GM21825 (cell line): Measurements from ENCODE around the gene BMP4.

Source experiments
- ATAC-seq: cut with Tn5 transposase; IDR thresholded peaks from one replicate; pipeline ENCODE4 v1.9.1; 2021; ENCODE audit warnings: mild to moderate bottlenecking, moderate library complexity; ENCODE audit not compliant: unreplicated experiment

BMP4 gene

DNA sequence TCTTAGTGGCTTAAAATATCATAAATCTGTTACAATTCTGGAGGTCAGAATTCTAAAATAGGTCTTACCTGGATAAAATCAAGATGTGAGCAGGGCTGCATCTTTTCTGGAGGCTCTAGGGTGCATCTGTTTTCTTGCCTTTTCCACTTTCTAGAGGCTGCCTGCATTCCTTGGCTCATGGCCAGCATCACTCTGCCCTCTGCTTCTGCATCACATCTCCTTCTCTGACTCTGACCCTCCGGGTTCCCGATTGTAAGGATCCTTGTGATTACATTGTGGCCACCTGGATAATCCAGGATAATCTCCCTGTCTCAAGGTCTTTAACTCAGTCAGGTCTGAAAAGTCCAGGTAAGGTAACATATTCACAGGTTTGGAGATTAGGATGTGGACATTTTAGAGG is 11.0 kb upstream of the BMP4 start:
- ATAC-seq = no peak

DNA sequence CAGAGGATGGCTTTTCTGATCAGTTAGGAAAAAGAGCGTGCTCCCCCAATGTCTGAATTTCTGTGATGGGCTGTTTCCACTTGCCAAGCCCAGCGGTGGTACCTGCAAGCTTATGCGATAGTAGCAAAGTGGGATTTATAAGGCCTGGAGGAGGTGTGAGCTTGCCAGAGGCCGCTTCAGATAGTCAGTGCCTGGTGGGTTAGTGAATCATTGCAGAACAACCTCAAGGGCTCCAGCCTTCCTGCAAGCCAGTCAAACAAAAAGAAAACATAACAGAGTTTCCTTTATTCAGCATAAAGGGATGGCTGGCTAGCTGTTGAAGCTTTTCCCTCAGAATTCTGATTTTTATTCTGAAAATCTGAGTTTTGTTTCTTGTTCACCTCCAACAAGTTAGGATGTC is 7.6 kb upstream of the BMP4 start:
- no peak for ATAC-seq

DNA sequence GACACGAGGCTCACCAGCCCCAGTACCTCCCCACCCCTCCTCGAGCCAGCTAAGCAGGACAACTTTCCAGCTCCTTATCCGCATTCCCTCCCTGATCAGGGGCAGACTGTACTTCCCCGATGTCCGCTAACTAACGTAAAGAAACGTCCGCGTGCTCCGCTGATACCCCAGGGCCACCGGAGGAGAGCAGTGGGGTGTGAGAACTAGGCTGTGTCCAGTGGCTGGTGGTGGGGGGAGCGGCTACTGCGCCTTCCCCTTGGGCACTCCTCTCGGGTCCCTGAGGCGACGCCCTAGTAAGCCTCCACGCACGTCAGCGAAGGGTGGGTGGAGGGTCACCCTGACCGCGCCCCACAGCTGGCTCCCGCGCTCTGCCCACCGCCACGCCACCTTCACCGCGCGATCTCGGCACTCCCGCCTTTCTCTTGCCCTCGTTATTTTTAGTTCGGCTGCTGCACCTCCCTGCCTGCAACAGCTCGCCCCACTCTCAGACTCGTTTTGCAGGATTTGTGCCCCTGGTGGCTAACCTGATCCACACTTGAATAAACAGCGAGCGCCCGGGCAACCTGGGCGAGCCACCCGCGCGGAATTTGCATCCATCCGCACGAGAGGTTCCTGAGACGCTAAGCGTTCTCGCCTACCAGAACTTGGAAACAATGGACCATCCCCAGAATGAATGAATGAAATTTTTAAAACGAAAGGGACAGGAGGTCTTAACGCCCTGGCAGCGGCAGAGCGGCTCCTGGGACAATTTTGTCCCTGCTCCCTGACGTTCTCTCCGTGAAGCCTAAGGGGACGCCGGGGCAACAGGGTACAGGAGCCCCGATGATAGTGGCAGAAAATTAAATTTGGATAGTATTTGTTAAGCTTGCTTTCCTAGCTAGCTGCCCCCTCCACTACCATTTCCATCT is 6.9 kb upstream of the BMP4 start:
- no peak for ATAC-seq

DNA sequence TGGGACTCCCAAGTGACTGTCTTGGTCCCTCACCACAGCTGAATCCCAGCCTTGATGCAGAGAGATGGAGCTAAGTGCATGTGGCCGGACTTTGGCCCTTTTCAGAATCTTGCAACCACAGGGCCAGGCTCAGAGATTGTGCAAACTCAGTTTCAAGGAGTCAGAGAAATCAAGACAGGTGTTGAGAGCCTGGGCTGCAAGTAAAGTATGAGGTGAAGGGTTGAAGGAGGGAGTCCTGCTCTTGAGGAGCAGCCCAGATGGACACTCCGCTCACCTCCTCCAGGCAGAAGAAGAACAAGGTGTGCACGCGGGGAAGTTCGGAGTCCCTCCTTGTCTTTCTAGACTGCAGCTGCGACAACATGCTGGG is 6.3 kb upstream of the BMP4 start:
- no peak for ATAC-seq

DNA sequence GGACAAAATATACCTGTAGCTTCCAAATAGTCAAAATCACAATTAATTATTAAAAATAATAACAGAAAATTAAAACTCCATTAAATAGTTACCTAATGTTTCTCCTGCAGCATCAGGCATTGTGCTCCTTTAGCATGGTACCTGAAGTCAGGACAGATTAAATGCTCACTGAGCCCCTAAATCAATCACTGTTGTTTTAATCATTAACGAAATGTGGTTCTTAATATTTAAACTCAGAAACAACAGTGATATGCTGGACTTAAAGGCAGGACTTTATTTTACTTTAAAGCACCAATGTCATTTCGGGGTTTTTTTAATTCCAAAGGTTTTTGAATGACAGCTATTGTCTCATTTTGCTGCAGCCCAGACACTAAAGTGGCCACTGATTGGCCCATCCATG is 2.0 kb upstream of the BMP4 start:
- ATAC-seq = no peak

DNA sequence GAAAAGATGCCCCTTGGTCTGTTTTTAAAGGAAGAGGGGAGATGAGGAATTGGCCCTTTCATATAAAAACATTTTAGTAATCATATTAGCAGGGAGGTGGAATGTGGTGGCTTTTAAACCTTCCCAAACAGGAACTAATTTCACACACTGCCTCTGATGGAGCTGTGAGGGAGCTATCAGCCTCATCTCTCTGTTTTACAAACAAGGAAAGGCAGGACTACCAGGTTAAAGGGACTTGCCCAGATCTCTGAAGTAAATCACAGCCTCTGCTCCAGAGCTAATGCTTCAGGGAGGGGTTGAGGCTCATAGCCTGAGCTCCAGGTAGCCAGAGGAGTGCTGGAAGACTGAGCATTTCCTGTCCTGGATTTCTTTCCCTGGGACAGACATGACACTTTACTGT is 1.1 kb upstream of the BMP4 start:
- no peak for ATAC-seq

DNA sequence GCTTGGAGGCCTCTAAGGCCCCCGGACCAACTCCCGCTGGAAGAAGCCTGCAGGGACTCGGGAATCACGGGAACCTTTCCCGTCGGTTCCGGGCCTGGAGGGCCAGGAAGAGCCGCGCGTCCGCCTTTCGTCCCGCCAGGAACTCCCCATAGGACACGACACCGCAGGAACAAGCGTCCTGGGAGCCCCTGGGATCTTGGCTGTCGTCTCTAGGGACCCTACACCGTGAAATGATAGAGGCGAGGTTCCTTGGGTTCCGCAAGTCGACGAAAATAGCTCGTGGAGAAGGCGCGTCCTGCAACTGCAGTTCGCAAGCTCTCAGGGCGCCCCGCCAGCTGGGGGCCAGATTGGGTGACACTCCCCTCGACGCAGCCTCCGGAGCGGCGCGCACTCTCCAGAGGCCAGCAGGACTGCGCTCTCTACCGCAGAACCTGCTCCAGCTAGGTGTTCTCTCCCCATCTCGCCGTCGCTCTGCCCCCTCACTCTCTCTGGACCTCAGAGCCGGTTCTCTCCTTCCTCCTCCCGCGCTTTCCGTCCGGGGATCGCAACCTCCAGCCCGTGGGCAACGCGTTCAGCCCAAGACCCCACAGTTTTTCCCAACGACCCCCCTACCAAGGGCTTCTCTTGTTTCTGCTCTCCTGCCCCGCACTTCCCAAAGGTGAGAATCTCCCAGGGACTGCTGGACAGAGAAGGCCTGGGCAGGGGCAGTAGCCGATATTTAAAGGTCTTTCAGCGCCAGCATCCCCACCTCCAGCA is 776 bp downstream of the BMP4 start:
- no peak for ATAC-seq

DNA sequence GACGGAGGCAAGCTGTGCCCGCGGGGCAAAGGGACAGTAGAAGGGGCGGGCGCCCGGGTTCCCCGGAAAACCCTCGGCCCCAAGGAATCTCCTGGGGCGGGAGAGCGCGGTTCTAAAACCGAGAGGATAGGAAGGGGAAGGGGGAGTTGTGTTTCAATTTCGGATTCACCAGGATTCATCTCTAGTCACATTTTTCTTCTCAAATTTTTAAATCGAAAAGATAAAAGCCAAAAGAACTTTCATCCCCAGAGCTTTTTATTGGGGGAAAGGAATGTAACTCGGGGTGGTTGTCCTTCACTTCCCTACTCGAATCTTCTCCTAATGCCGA is 1.4 kb downstream of the BMP4 start:
- ATAC-seq = no peak

DNA sequence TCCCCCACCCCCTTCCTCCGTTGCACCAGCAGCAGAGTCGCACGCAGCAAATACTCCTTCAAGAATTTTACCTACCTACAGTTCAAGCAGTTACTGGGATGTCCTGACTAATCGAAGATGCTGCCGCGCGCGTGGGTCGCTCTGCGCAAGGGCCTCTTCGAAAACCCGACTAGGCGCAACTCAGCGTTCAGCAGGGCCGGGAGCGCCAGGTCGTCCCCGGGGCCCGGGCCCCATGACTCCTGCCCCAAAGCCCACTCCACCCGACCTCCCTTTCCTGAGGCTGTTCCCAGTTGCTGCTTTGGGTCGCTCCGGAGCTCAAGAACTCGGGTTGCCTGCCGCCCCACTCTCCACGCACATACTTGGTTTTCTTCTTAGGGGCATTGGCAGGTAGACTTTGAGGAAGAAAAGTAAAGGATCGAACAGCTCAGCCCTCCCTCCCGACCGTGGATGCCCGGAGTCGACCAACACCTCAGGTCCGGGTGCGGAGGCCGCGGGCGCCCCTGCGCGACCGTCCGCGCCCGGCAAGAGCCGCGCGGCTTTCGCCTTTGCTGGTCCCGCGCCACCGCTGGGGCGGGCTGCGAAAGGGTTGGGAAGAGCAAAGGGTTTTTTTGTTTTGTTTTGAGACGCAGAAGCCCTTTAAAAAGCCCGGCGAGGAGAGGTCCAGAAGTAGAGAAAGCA is 1.9 kb downstream of the BMP4 start:
- ATAC-seq = no peak

DNA sequence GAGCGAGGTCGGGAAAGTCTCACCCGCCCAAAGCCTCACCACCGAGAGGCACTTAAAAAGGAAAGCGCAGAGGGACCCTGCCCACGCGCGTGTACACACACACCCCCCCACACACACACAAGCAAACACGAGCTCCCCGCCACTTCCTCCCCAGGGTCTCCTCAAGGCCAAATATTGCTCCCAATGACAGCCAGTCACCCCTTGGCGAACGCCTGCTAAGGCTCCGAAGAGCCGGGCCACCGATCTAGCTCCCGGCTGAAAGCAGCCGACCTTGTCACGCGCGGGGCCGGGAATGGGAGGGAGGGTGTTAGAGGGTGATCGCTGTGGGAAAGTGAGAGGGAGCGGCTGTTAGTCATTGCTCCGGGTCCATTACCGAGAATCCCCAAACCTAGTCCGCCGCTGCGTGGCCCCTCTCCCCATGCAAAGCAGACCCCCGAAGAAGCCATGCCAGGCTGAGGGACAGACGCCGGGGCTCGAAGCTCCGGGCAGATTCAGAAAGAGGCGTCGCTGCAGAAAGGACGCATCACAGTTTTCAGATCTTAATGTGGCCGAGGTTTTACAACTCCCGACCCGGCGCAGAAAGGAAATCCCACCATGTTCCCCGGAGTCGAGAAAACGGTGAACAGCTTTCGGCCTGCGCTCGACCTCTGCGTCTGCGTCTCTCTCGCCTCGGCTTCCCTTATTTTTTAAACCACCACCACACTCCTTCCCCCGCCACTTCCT is 2.6 kb downstream of the BMP4 start:
- ATAC-seq = no peak

DNA sequence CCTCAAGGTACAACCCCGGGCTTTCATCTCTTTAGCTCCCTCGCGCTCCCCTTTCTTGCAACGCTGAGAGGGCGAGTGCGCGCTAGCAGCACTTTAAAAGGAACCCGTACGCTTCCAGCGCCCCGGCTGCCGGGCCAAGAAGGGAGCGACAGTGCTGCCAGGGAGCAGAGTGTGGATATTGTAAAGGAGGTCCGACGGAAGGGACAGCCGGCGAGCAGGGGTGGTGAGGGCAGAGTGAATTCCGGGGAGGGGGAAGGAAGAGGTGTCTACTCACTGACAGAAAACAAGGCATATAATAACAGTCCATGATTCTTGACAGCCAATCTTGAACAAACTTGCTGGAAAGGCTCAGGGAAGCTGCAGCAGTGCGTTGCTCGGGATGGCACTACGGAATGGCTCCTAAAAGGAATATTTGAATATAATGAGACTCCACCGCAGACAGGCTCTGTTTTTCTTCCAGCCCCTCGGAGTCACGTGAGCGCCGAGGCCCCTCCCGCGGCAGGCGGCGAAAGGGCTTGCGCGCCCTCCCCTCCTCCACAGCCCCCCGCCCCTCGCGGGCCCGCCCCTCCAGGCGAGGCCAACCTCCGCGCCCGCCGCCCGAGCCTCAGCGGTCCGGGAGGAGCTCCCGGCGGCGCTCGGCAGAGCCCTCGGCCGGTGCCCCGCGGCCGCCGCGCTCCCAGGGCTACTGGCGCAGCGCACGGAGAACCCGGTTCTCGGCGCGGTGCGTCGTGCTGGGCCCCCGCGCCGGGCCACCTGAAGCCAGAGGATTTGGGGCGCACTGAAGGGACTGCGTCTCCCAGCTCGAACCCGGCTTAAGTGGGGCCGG is 3.4 kb downstream of the BMP4 start:
- ATAC-seq = no peak

DNA sequence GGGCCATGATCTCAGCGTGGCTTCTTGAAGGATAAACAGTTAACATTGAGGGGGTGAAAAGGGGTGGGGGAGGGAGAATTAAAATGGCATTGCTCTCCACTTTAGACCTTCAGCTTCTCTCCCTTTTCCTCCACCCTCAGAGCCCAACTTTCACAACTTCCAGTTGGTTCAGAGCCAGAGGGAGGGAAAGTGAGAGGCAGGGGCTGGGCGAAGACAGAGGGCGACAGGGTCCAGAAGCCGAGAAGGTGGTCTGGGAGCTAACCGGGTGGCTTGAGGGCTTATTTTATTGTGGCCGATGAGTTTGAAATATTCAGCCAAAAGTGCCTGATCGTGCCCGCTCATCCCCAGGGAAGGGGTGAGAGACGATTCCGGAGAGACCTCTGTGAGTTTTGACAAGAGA is 4.1 kb downstream of the BMP4 start:
- ATAC-seq = no peak

DNA sequence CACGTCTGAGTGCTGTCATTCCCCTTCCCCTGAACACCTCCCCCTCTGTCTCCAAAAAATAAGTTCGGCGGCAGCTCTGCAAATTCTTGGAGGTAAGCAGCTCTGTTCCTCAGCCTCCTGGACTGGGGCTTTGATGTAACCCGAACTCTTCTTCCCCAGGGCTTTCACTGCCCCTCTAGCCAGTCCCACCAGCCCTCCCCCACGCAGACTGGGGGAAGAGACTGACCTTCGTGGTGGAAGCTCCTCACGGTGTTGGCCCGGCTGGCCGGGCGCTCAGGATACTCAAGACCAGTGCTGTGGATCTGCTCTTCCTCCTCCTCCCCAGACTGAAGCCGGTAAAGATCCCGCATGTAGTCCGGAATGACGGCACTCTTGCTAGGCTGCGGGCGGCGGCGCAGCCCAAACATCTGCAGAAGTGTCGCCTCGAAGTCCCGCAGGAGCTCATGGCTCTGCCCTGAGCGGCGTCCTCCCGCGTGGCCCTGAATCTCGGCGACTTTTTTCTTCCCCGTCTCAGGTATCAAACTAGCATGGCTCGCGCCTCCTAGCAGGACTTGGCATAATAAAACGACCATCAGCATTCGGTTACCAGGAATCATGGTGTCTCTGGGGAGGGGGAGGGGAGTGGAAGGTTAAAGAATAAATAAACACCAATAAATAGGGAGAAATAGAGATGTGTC is 4.9 kb downstream of the BMP4 start:
- no peak for ATAC-seq

DNA sequence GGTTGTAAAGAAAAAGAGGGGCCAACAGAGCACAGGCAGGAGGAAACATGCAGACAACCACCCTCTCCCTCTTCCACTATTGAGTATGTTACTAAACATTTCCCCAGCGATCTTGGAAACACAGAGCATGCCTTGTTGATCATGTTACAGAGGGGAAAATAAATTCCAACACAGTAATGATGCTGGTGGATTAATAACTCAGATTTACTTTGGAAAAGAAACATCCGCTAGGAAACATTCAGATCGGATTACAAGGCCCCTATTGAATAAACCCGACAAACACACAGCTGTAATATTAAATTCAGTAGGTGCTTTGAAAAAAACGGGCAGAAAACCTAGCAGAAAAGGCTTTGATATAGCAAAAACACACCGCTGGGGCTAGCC is 5.4 kb downstream of the BMP4 start:
- ATAC-seq = no peak

DNA sequence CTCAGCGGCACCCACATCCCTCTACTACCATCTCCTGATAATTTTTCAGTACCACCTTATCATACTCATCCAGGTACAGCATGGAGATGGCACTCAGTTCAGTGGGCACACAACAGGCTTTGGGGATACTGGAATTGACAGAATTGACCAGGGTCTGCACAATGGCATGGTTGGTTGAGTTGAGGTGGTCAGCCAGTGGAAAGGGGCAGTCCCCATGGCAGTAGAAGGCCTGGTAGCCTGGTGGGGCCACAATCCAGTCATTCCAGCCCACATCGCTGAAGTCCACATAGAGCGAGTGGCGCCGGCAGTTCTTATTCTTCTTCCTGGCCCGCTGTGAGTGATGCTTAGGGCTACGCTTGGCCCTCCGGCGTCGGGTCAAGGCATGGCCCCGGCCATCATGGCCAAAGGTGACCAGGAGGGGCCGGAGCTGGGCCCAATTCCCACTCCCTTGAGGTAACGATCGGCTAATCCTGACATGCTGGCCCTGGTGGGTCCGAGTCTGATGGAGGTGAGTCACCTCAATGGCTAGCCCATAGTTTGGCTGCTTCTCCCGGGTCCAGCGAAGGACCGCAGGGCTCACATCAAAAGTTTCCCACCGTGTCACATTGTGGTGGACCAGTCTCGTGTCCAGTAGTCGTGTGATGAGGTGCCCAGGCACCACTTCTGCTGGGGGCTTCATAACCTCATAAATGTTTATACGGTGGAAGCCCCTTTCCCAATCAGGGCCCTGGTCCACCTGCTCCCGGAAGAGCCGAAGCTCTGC is 6.4 kb downstream of the BMP4 start:
- no peak for ATAC-seq

DNA sequence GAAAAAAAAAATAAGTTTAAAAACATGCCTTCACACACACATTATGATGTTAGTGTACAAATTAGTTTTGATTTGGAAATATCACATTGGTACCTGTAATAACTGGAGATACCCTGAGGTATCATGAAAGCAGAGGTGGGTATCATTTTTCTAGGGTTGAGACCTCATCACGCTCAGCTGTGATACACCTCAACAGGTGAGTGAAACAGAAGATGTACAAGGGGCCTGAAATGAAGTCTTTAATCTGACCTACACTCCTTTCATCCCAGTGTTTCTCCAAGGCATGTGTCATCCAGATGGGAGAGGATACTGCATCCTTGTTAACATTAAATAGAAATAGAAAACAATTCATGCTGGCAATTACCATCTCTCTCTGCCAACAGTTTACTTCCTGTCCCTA is 7.4 kb downstream of the BMP4 start:
- ATAC-seq = no peak

DNA sequence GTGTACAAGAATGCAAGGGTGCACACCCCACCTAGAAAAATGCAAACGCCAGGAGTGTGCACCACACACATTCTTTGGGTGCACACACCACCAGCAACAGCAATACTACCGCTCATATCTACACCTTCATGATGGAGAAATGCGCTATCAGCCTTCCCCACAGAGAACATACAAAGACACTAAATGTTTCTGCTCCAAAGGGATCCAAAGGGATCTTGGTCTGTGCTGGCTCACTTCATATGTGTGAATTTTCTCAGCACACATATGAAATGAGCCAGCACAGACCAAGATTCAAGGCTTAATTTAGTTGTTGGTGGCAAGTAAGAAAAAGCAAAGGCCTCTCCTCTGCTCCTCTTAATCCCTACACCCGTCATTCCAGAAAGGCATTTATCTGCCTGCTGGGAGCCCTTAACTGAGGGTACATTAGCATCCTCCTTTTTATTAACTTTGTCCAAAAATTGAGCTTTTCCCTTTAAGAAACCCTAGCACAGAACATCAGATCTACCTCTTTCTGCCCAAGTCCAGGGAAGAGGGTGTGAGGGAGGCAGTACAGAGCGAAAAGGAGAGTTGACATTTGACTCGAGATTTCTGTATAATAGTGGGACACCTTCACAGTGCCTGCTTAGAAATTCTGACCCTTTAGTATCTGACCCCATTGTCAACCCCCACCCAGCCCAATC is 8.3 kb downstream of the BMP4 start:
- ATAC-seq = no peak

DNA sequence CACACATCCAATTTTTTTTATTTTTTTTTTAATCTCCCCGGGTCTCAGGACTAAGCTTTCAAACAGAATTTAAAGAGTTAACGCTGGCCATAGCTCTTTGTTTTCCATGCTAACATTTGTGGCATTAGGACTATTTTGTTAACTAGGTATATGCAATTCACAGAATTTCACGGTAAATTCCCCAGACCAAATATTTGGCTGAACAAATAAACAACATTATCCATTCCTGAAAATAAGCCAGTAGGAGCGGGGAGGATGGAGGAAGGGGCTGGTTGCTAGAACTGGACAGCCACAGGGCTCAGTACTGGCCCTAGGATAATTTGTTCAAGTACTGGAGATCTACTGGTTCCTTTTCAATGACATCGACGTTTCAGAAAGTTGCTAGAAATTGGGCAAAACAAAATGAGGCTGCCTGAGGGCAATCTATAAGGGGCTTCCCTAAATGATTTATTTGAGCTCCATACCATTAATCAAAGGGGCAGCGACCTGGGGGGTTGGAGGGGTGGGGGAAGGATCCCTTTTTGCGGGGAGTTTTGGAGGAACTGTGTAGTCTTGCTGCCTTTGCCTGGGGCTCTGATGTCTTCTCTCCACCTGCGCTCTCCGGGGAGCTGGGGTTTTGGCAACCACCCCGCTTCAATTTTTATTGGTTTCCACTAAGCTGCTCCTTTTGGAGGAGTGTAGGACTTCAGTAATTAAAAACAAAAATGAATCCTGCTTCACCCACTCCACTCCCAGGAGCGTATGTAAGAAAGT is 9.0 kb downstream of the BMP4 start:
- no peak for ATAC-seq
